OCI-LY1 (cell line): ENCODE data around the gene ABCE1.

ENCODE experiments used
- H2AFZ ChIP-seq: fragments of 200-600 bp; sonication (generic), shearing (Covaris generic); 2 replicates; pipeline ENCODE4 v1.6.0; 2014; ENCODE audit warnings: antibody characterized with exemption, mild to moderate bottlenecking, low read length
- H3F3A ChIP-seq: fragments of 200-600 bp; sonication (generic), shearing (Covaris generic); 2 replicates; pipeline ENCODE4 v1.6.0; 2014; ENCODE audit warnings: mild to moderate bottlenecking, antibody characterized with exemption, low read length, moderate library complexity; ENCODE audit not compliant: insufficient read depth
- H3K27ac ChIP-seq: fragments of 200-600 bp; sonication (generic); 2 replicates; pipeline ENCODE4 v1.5.1; 2014; ENCODE audit warnings: low read length, mixed run types, mild to moderate bottlenecking, low read depth; ENCODE audit not compliant: poor library complexity, severe bottlenecking
- H3K27me3 ChIP-seq: fragments of 200-600 bp; sonication (generic); 2 replicates; pipeline ENCODE4 v1.6.0; 2014; ENCODE audit warnings: antibody characterized with exemption, mild to moderate bottlenecking, low read length, moderate library complexity; ENCODE audit not compliant: insufficient read depth
- H3K36me3 ChIP-seq: fragments of 200-600 bp; sonication (generic); 2 replicates; pipeline ENCODE4 v1.6.1; 2014; ENCODE audit warnings: mild to moderate bottlenecking, antibody characterized with exemption, low read length, moderate library complexity, mixed read lengths; ENCODE audit not compliant: insufficient read depth
- H3K4me1 ChIP-seq: fragments of 200-600 bp; sonication (generic); 2 replicates; pipeline ENCODE4 v1.5.1; 2014; ENCODE audit warnings: mild to moderate bottlenecking, low read length, moderate library complexity; ENCODE audit not compliant: insufficient read depth, severe bottlenecking
- H3K4me2 ChIP-seq: fragments of 200-600 bp; sonication (generic), shearing (Covaris generic); 2 replicates; pipeline ENCODE4 v1.6.1; 2014; ENCODE audit warnings: low read length
- H3K4me3 ChIP-seq: fragments of 200-600 bp; sonication (generic); 2 replicates; pipeline ENCODE4 v1.5.1; 2014; ENCODE audit warnings: low read length, low read depth, mild to moderate bottlenecking, mixed read lengths; ENCODE audit not compliant: poor library complexity, severe bottlenecking
- H3K79me2 ChIP-seq: fragments of 200-600 bp; shearing (Covaris generic); 2 replicates; pipeline ENCODE4 v1.6.1; 2016; ENCODE audit warnings: mixed run types, low read length, mixed read lengths; ENCODE audit not compliant: insufficient read depth
- H3K9ac ChIP-seq: fragments of 200-600 bp; sonication (generic), shearing (Covaris generic); 2 replicates; pipeline ENCODE4 v1.6.1; 2014; ENCODE audit warnings: mild to moderate bottlenecking, low read length, mixed read lengths
- H3K9me2 ChIP-seq: fragments of 200-600 bp; sonication (generic), shearing (Covaris generic); 2 replicates; pipeline ENCODE4 v1.6.1; 2014; ENCODE audit warnings: low read depth, mild to moderate bottlenecking, low read length, mixed read lengths
- H3K9me3 ChIP-seq: fragments of 200-600 bp; shearing (Covaris generic); 2 replicates; pipeline ENCODE4 v1.6.1; 2014; ENCODE audit warnings: low read length, mixed read lengths
- H4K20me1 ChIP-seq: fragments of 200-600 bp; sonication (generic), shearing (Covaris generic); 2 replicates; pipeline ENCODE4 v1.6.0; 2016; ENCODE audit warnings: mild to moderate bottlenecking, low read length; ENCODE audit not compliant: insufficient read depth
- EZH2 ChIP-seq: fragments of 200-600 bp; sonication (generic), shearing (Covaris generic); IDR thresholded peaks from 2 replicates; pipeline ENCODE4 v1.8.0; 2017; ENCODE audit warnings: borderline replicate concordance, mixed run types, mild to moderate bottlenecking, antibody characterized with exemption, low read length, moderate library complexity, mixed read lengths
- TF ChIP-seq, protein P1 (sequence below): fragments of 200-600 bp; sonication (generic), shearing (Covaris generic); IDR thresholded peaks from 2 replicates; pipeline ENCODE4 v1.5.1; 2017; ENCODE audit warnings: mild to moderate bottlenecking, antibody characterized with exemption, low read length, moderate library complexity, mixed read lengths

ABCE1 gene

GRCh38 chr4:145153181-145153903, 55.2 kb downstream of the ABCE1 start:
- no peaks in the 10 kb centered on the region for H4K20me1 ChIP-seq
- no peak overlapping the region for H3K4me3 ChIP-seq
- H3K36me3 ChIP-seq: peaks cover 93% of the 10 kb centered on the region
- H3K9ac ChIP-seq: no peak overlapping the region
- 0 out of 2 replicates have a peak, but pooled peaks cover 3% of the 10 kb centered on the region for H3K79me2 ChIP-seq
- 0 out of 2 replicates have a peak, but pooled peaks cover 4% of the 10 kb centered on the region for H3F3A ChIP-seq
- H3K9me3 ChIP-seq: no peaks in the 10 kb centered on the region
- H3K9me2 ChIP-seq: no peaks in the 10 kb centered on the region
- H3K27me3 ChIP-seq: no peaks in the 10 kb centered on the region
- no peak overlapping the region for H3K4me2 ChIP-seq
- H3K27ac ChIP-seq: no peak overlapping the region
- no peaks in the 10 kb centered on the region for H3K4me1 ChIP-seq
- no peak overlapping the region for H2AFZ ChIP-seq
- TF ChIP-seq EZH2: no peak
- TF ChIP-seq, protein P1, sequence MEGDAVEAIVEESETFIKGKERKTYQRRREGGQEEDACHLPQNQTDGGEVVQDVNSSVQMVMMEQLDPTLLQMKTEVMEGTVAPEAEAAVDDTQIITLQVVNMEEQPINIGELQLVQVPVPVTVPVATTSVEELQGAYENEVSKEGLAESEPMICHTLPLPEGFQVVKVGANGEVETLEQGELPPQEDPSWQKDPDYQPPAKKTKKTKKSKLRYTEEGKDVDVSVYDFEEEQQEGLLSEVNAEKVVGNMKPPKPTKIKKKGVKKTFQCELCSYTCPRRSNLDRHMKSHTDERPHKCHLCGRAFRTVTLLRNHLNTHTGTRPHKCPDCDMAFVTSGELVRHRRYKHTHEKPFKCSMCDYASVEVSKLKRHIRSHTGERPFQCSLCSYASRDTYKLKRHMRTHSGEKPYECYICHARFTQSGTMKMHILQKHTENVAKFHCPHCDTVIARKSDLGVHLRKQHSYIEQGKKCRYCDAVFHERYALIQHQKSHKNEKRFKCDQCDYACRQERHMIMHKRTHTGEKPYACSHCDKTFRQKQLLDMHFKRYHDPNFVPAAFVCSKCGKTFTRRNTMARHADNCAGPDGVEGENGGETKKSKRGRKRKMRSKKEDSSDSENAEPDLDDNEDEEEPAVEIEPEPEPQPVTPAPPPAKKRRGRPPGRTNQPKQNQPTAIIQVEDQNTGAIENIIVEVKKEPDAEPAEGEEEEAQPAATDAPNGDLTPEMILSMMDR: no peak

DNA sequence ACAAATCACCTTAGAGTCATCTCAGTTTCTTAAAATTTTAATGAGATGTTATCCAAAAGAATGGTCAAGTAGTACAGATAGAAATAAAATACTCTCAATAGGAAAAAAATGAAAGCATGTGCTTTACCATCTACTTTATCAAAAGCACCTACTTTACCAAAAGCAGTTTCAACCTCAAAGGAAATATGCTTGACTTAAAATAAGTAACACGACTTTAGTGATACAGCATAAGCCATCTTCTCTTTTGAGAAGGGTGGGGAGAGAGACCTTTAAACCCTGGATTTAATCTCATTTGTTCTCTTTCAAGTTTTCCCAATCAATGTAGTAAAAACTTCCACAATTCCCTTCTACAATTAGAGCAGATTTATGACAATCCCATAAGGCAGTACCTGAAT, 55.8 kb downstream of the ABCE1 start:
- H4K20me1 ChIP-seq: no peaks in the 10 kb centered on the region
- H3K4me2 ChIP-seq: no peak overlapping the region
- no peak overlapping the region for H3K9ac ChIP-seq
- no peak overlapping the region for H3K4me3 ChIP-seq
- H3F3A ChIP-seq: 0 out of 2 replicates have a peak, but pooled peaks cover 4% of the 10 kb centered on the region
- no peaks in the 10 kb centered on the region for H3K9me3 ChIP-seq
- no peaks in the 10 kb centered on the region for H3K27me3 ChIP-seq
- TF ChIP-seq, protein P1: no peak
- TF ChIP-seq EZH2: no peak
- no peaks in the 10 kb centered on the region for H3K9me2 ChIP-seq
- no peak overlapping the region for H2AFZ ChIP-seq
- 0 out of 2 replicates have a peak, but pooled peaks cover 3% of the 10 kb centered on the region for H3K79me2 ChIP-seq
- H3K27ac ChIP-seq: no peak overlapping the region
- H3K36me3 ChIP-seq: peaks cover 93% of the 10 kb centered on the region
- no peaks in the 10 kb centered on the region for H3K4me1 ChIP-seq

GRCh38 chr4:145154573-145154972, 56.5 kb downstream of the ABCE1 start:
- Histone ChIP-seq H3K27ac (no peak overlapping the region), H3F3A (0 out of 2 replicates have a peak, but pooled peaks cover 4% of the 10 kb centered on the region), H3K79me2 (0 out of 2 replicates have a peak, but pooled peaks cover 3% of the 10 kb centered on the region), H3K4me3 (no peak overlapping the region), H3K4me1 (no peaks in the 10 kb centered on the region), H4K20me1 (no peaks in the 10 kb centered on the region), H3K9me2 (no peaks in the 10 kb centered on the region), H2AFZ (no peak overlapping the region), H3K9me3 (no peaks in the 10 kb centered on the region), H3K4me2 (no peak overlapping the region), H3K9ac (no peak overlapping the region), H3K36me3 (peaks cover 93% of the 10 kb centered on the region), H3K27me3 (no peaks in the 10 kb centered on the region)
- TF ChIP-seq, protein P1: peak; percentile 70
- TF ChIP-seq EZH2: no peak
